SK-N-SH (cell line): ENCODE measurements around the gene PLB1.

Experiments
- EZH2phosphoT487 ChIP-seq: fragments of 200-600 bp; sonication (generic); IDR thresholded peaks from 2 replicates; pipeline ENCODE4 v1.6.1; 2017; ENCODE audit warnings: low read depth, mixed run types, mild to moderate bottlenecking, antibody characterized with exemption, moderate library complexity, borderline replicate concordance
- JUND ChIP-seq: IDR thresholded peaks from 2 replicates; pipeline ENCODE4 v1.4.0; 2012
- SMC3 ChIP-seq: IDR thresholded peaks from 2 replicates; pipeline ENCODE4 v1.6.1; 2012; ENCODE audit warnings: low read depth, low read length, improper control_type of control experiment
- TAF1 ChIP-seq: IDR thresholded peaks from 2 replicates; pipeline ENCODE4 v1.6.1; 2012; ENCODE audit warnings: low read depth, mild to moderate bottlenecking, low read length, moderate library complexity, borderline replicate concordance
- TF ChIP-seq, protein P1 (sequence below): fragments of 200-600 bp; sonication (generic); IDR thresholded peaks from 2 replicates; pipeline ENCODE4 v1.6.1; 2017; ENCODE audit warnings: antibody characterized with exemption, mild to moderate bottlenecking, moderate library complexity

DNA sequence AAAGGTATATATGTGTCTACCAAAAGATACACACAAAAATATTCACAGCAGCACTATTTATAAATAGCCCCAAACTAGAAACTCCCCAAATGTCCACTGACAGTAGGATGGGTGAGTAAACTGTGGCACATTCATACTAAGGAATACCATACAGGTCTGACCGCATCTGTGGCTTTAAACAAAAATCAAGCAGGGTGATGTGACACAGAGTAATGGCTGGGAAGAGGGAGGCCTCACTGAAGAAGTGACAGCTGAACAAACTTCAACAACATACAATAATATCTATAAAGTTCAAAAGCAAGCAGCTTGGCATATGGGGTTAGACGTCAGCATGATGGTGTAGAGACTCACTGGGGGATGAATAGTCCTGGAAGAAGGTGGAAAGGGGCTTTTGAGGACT, 140.6 kb downstream of the PLB1 start:
- TF ChIP-seq SMC3, result no peak
- TF ChIP-seq, protein P1, sequence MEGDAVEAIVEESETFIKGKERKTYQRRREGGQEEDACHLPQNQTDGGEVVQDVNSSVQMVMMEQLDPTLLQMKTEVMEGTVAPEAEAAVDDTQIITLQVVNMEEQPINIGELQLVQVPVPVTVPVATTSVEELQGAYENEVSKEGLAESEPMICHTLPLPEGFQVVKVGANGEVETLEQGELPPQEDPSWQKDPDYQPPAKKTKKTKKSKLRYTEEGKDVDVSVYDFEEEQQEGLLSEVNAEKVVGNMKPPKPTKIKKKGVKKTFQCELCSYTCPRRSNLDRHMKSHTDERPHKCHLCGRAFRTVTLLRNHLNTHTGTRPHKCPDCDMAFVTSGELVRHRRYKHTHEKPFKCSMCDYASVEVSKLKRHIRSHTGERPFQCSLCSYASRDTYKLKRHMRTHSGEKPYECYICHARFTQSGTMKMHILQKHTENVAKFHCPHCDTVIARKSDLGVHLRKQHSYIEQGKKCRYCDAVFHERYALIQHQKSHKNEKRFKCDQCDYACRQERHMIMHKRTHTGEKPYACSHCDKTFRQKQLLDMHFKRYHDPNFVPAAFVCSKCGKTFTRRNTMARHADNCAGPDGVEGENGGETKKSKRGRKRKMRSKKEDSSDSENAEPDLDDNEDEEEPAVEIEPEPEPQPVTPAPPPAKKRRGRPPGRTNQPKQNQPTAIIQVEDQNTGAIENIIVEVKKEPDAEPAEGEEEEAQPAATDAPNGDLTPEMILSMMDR, result no peak
- no peak for TF ChIP-seq EZH2phosphoT487
- no peak for TF ChIP-seq TAF1
- TF ChIP-seq JUND, result no peak
